Measurements from ENCODE around the gene POC1A. TPM values are rescaled to one million over a fixed set of nuclear protein-coding genes. Genes with fewer than 3 reads are reported as not detected.

POC1A gene
- total and polyA plus RNA-seq, 2 donors (not counting 1 experiment from before 2014, with no cell fraction given): 1.7 to 2.8 TPM

GRCh38 chr3:52149726-52150125, 4.5 kb downstream of the POC1A start:
- ChIA-PET POLR2A (no interaction called here), CTCF (interaction anchor here (1.0 to 11.2 kb wide), 2 partner anchors 101 to 147 kb away, joined by 3 to 166 read pairs; no protein-coding TSS in a partner anchor)
- Mint-ChIP-seq H3K4me3 (no peak overlapping the region), H3K27me3 (no peaks in the 10 kb centered on the region), H3K27ac (no peak overlapping the region), H3K9me3 (ENCODE audit: insufficient read depth) (no peaks in the 10 kb centered on the region), H3K4me1 (peaks cover 6% of the 10 kb centered on the region)
- H4K20me1 ChIP-seq (ENCODE audit: control insufficient read depth, insufficient read depth, low read length, poor library complexity, severe bottlenecking): no peaks in the 10 kb centered on the region
- peaks cover 4 to 10% of the 10 kb centered on the region in 2 donors for H3K4me1 ChIP-seq (ENCODE audit: control insufficient read depth in 2 of 2, insufficient read depth in 2 of 2, low read length in 2 of 2)
- H3K9me3 ChIP-seq (ENCODE audit: control extremely low read depth in 1 of 3, control insufficient read depth in 2 of 3, insufficient read depth in 1 of 3, low read length in 2 of 3): no peaks in the 10 kb centered on the region
- H3K79me2 ChIP-seq (ENCODE audit: control insufficient read depth, insufficient read depth, low read length): no peaks in the 10 kb centered on the region
- no peak overlapping the region for H2AFZ ChIP-seq (ENCODE audit: insufficient read depth, low read depth, low read length, poor library complexity, severe bottlenecking)
- no peak for DNase-seq
- H3K27ac ChIP-seq (ENCODE audit: low read length in 2 of 2): no peak overlapping the region
- no peak overlapping the region for H3K4me2 ChIP-seq (replicated peaks; ENCODE audit: low read depth, low read length, poor library complexity, severe bottlenecking)
- no peaks in the 10 kb centered on the region for H3K27me3 ChIP-seq (replicated peaks in 1 of 4; ENCODE audit: control extremely low read depth in 1 of 4, control insufficient read depth in 3 of 4, insufficient read depth in 4 of 4, low read length in 3 of 4)
- no peak overlapping the region for H3K4me3 ChIP-seq (ENCODE audit: control extremely low read depth in 1 of 5, extremely low read depth in 1 of 5, insufficient read depth in 1 of 5, low read depth in 2 of 5, low read length in 4 of 5)
- no peak overlapping the region for H3K9ac ChIP-seq (ENCODE audit: low read length)
- 98% methylated on average over 10 of the region's 11 CpGs for WGBS (ENCODE audit: insufficient coverage)
- ATAC-seq (ENCODE audit: low read depth): no peak
- intact Hi-C loops (cut with micrococcal nuclease): no loop called here
- H3K36me3 ChIP-seq (replicated peaks in 1 of 2; ENCODE audit: control extremely low read depth in 1 of 2, control insufficient read depth in 1 of 2, extremely low read depth in 1 of 2, insufficient read depth in 2 of 2, low read length in 1 of 2): no peaks in the 10 kb centered on the region
- TF ChIP-seq CTCF (IDR thresholded peaks at IDR 0.05) (no peak), EZH2 (IDR thresholded peaks at IDR 0.05; ENCODE audit: borderline replicate concordance, insufficient read depth, low read depth, low read length, poor library complexity, severe bottlenecking) (no peak)

GRCh38 chr3:52149021-52149420, 5.2 kb downstream of the POC1A start:
- POLR2A ChIA-PET: no interaction called here
- H3K79me2 ChIP-seq (ENCODE audit: control insufficient read depth, insufficient read depth, low read length): no peaks in the 10 kb centered on the region
- H3K4me1 ChIP-seq (ENCODE audit: control insufficient read depth in 2 of 2, insufficient read depth in 2 of 2, low read length in 2 of 2): peaks cover 7 to 11% of the 10 kb centered on the region in 2 donors
- intact Hi-C loops (cut with micrococcal nuclease): no loop called here
- TF ChIP-seq EZH2 (IDR thresholded peaks at IDR 0.05; ENCODE audit: borderline replicate concordance, insufficient read depth, low read depth, low read length, poor library complexity, severe bottlenecking) (no peak), CTCF (IDR thresholded peaks at IDR 0.05) (no peak)
- CTCF ChIA-PET: interaction anchor here (1.0 to 11.2 kb wide), 4 partner anchors 13 to 151 kb away, joined by 3 to 166 read pairs (median 6); no protein-coding TSS in a partner anchor
- no peaks in the 10 kb centered on the region for H3K9me3 ChIP-seq (ENCODE audit: control extremely low read depth in 1 of 3, control insufficient read depth in 2 of 3, insufficient read depth in 1 of 3, low read length in 2 of 3)
- no peak overlapping the region for H3K4me2 ChIP-seq (replicated peaks; ENCODE audit: low read depth, low read length, poor library complexity, severe bottlenecking)
- no peak overlapping the region for H3K4me3 Mint-ChIP-seq
- no peak overlapping the region for H3K27ac ChIP-seq (ENCODE audit: low read length in 2 of 2)
- H3K4me1 Mint-ChIP-seq: peaks cover 7% of the 10 kb centered on the region
- H3K4me3 ChIP-seq (ENCODE audit: control extremely low read depth in 1 of 5, extremely low read depth in 1 of 5, insufficient read depth in 1 of 5, low read depth in 2 of 5, low read length in 4 of 5): no peak overlapping the region
- no peak for DNase-seq
- no peak overlapping the region for H2AFZ ChIP-seq (ENCODE audit: insufficient read depth, low read depth, low read length, poor library complexity, severe bottlenecking)
- no peaks in the 10 kb centered on the region for H3K27me3 ChIP-seq (replicated peaks in 1 of 4; ENCODE audit: control extremely low read depth in 1 of 4, control insufficient read depth in 3 of 4, insufficient read depth in 4 of 4, low read length in 3 of 4)
- H3K27ac Mint-ChIP-seq: no peak overlapping the region
- 100% methylated on average over 8 of the region's 8 CpGs for WGBS (ENCODE audit: insufficient coverage)
- H3K36me3 ChIP-seq (replicated peaks in 1 of 2; ENCODE audit: control extremely low read depth in 1 of 2, control insufficient read depth in 1 of 2, extremely low read depth in 1 of 2, insufficient read depth in 2 of 2, low read length in 1 of 2): no peaks in the 10 kb centered on the region
- no peaks in the 10 kb centered on the region for H4K20me1 ChIP-seq (ENCODE audit: control insufficient read depth, insufficient read depth, low read length, poor library complexity, severe bottlenecking)
- no peak for ATAC-seq (ENCODE audit: low read depth)
- H3K9ac ChIP-seq (ENCODE audit: low read length): no peak overlapping the region
- H3K9me3 Mint-ChIP-seq (ENCODE audit: insufficient read depth): no peaks in the 10 kb centered on the region
- H3K27me3 Mint-ChIP-seq: no peaks in the 10 kb centered on the region
